Keratinocyte (primary cell): ENCODE data around the gene MC1R. TPM values are rescaled to one million over a fixed set of nuclear protein-coding genes. Genes with fewer than 3 reads are reported as not detected.
A peak's percentile ranks its signal among the peaks of the same experiment; 100 is the strongest.

Source experiments
- DNase-seq: peaks from one replicate; pipeline ENCODE4 v3.0.0-alpha.2; 2011; ENCODE audit warnings: low read depth, missing footprints, low spot score
- FAIRE-seq: peaks from 2 replicates; lab custom pipeline; 2011; peaks lifted over from hg19 to GRCh38; lab: Jason Lieb, UNC
- H2AFZ ChIP-seq: 2 replicates; pipeline ENCODE4 v1.6.0; 2012; ENCODE audit warnings: low read length, control low read depth, inconsistent platforms; ENCODE audit not compliant: control insufficient read depth
- H3K27ac ChIP-seq: 2 replicates; pipeline ENCODE4 v1.5.1; 2011; ENCODE audit warnings: low read length; ENCODE audit not compliant: control insufficient read depth, insufficient read depth
- H3K27me3 ChIP-seq: 3 replicates; pipeline ENCODE4 v1.6.0; 2011; ENCODE audit warnings: low read length; ENCODE audit not compliant: control insufficient read depth, insufficient read depth; ENCODE audit errors: extremely low read depth
- H3K36me3 ChIP-seq, 2 experiments: 2 replicates in 1 of 2; 3 replicates in 1 of 2; pipeline ENCODE4 v1.5.1; 2011; ENCODE audit warnings: low read length in 2 of 2, mild to moderate bottlenecking in 1 of 2; ENCODE audit not compliant: control insufficient read depth in 2 of 2, insufficient read depth in 2 of 2; ENCODE audit errors: extremely low read depth in 1 of 2
- H3K4me1 ChIP-seq: 3 replicates; pipeline ENCODE4 v1.5.1; 2011; ENCODE audit warnings: low read length; ENCODE audit not compliant: control insufficient read depth, insufficient read depth; ENCODE audit errors: extremely low read depth
- H3K4me2 ChIP-seq: 3 replicates; pipeline ENCODE4 v1.6.0; 2011; ENCODE audit warnings: low read depth, low read length; ENCODE audit not compliant: control insufficient read depth, insufficient read depth; ENCODE audit errors: extremely low read depth
- H3K4me3 ChIP-seq, 3 experiments: fragments of 200-600 bp in 1 of 3; sonication (generic) in 1 of 3; 2 replicates in 2 of 3; 3 replicates in 1 of 3; pipeline ENCODE4 v1.5.1; 2011 to 2016; ENCODE audit warnings: low read length in 3 of 3, mild to moderate bottlenecking in 3 of 3, control low read depth in 2 of 3, inconsistent platforms in 1 of 3, low read depth in 1 of 3, mixed read lengths in 1 of 3, mixed run types in 1 of 3, moderate library complexity in 1 of 3; ENCODE audit not compliant: control insufficient read depth in 2 of 3, insufficient read depth in 2 of 3; ENCODE audit errors: extremely low read depth in 1 of 3
- H3K79me2 ChIP-seq: 2 replicates; pipeline ENCODE4 v1.6.0; 2012; ENCODE audit warnings: low read length; ENCODE audit not compliant: control insufficient read depth, insufficient read depth
- H3K9ac ChIP-seq: 3 replicates; pipeline ENCODE4 v1.6.0; 2011; ENCODE audit warnings: low read length; ENCODE audit not compliant: control insufficient read depth, insufficient read depth; ENCODE audit errors: extremely low read depth
- H3K9me1 ChIP-seq: 3 replicates; pipeline ENCODE4 v1.6.0; 2011; ENCODE audit warnings: low read length; ENCODE audit not compliant: control insufficient read depth, insufficient read depth; ENCODE audit errors: extremely low read depth
- H3K9me3 ChIP-seq: 2 replicates; pipeline ENCODE4 v1.5.1; 2012; ENCODE audit warnings: low read depth, low read length; ENCODE audit not compliant: control insufficient read depth
- H4K20me1 ChIP-seq: 3 replicates; pipeline ENCODE4 v1.6.0; 2011; ENCODE audit warnings: low read length; ENCODE audit not compliant: control insufficient read depth, insufficient read depth; ENCODE audit errors: extremely low read depth
- CTCF ChIP-seq, 3 experiments: IDR thresholded peaks in 1 of 3; conservative IDR thresholded peaks in 1 of 3; optimal IDR thresholded peaks in 1 of 3; 2 replicates in 2 of 3; 3 replicates in 1 of 3; pipeline versions ENCODE3 to v1.5.1; 2011; ENCODE audit warnings: low read length in 3 of 3, mild to moderate bottlenecking in 3 of 3, moderate library complexity in 2 of 3, control low read depth in 1 of 3, inconsistent platforms in 1 of 3; ENCODE audit not compliant: insufficient read depth in 2 of 3; ENCODE audit errors: extremely low read depth in 1 of 3
- EZH2 ChIP-seq: IDR thresholded peaks from one replicate; pipeline ENCODE4 v1.6.1; 2012; ENCODE audit warnings: inconsistent platforms, mild to moderate bottlenecking, low read length, moderate library complexity
- dilution Hi-C: fragments of 300-500 bp; cut with MboI; formaldehyde crosslinking; loops from one replicate; pipeline ENCODE4 v1.7.0; 2020; ENCODE audit warnings: low sequenced_read_pairs; ENCODE audit not compliant: extremely low pct_ligation_motif_present
- polyA minus RNA-seq, 3 experiments: library from RNA; depleted of rRNA, polyadenylated mRNA; stranded (reverse); fragments of >200 nt; gene quantifications; 1 replicate in 1 of 3; 2 replicates in 1 of 3; 3 replicates in 1 of 3; pipeline ENCODE4 v1.2.3, GENCODE V29; 2011
- polyA plus RNA-seq, 5 experiments: library from polyadenylated mRNA; depleted of rRNA in 3 of 5; stranded (reverse) in 3 of 5; stranded (forward) in 1 of 5; unstranded in 1 of 5; fragments of >200 nt; gene quantifications; 1 replicate in 1 of 5; 2 replicates in 3 of 5; 3 replicates in 1 of 5; pipeline versions ENCODE4 v1.2.1 to v1.2.3, GENCODE V29; 2011 to 2012; ENCODE audit warnings: missing spikeins in 2 of 5, low read depth in 1 of 5, low replicate concordance in 1 of 5

MC1R gene
- polyA plus RNA-seq: 1.1 to 1.9 TPM (median 1.1 TPM) in 3 replicates
- 0.99 TPM for polyA plus RNA-seq (2011; ENCODE audit: low read depth)
- 0.23 and 0.61 TPM in 2 replicates for polyA plus RNA-seq (2011; cell fraction: cytosol; rRNA removed)
- 8.9 TPM in 2 replicates for polyA plus RNA-seq (2011; cell fraction: nucleus; rRNA removed)
- 0.88 and 1.8 TPM in 2 replicates for polyA plus RNA-seq (2012; ENCODE audit: low replicate concordance)
- 1.2 to 3.1 TPM (median 2.1 TPM) in 3 replicates for polyA minus RNA-seq
- polyA minus RNA-seq (2011; cell fraction: cytosol; rRNA and poly(A)+ RNA removed): 2.1 TPM
- 3.3 and 4.3 TPM in 2 replicates for polyA minus RNA-seq (2011; cell fraction: nucleus; rRNA and poly(A)+ RNA removed)

GRCh38 chr16:89918453-89919347, at the start of gene MC1R:
Gene MC1R, plus strand, starts transcription at chr16:89918862. Its CDS starts 397 bp downstream, at chr16:89919259.
- Histone ChIP-seq H3K4me1 (peaks cover 30% of the 10 kb centered on the region), H3K4me3 (peak within 1 kb of the TSS; percentile 17 to 32 (median 29)), H3K36me3 (no peaks in the 10 kb centered on the region), H3K4me2 (peak within 1 kb of the TSS; percentile 92), H3K9ac (peak within 1 kb of the TSS; percentile 36), H2AFZ (peak within 1 kb of the TSS; percentile 54), H3K27me3 (peaks cover under 1% of the 10 kb centered on the region), H4K20me1 (no peaks in the 10 kb centered on the region), H3K79me2 (no peaks in the 10 kb centered on the region), H3K9me3 (no peaks in the 10 kb centered on the region), H3K9me1 (no peaks in the 10 kb centered on the region), H3K27ac (no peak within 1 kb of the TSS)
- dilution Hi-C loops: no loop called here
- DNase-seq (no peak), FAIRE-seq (no peak)
- TF ChIP-seq EZH2 (no peak), CTCF (optimal IDR thresholded peaks at IDR 0.05 in 1 of 3, IDR thresholded peaks at IDR 0.05 in 1 of 3, conservative IDR thresholded peaks at IDR 0.05 in 1 of 3; ENCODE audit: extremely low read depth in 1 of 3, insufficient read depth in 2 of 3, low read length in 3 of 3) (peak in 2 of 3 experiments; percentile 27 to 29)

GRCh38 chr16:89869911-89870310, 48.8 kb upstream of the MC1R start:
- dilution Hi-C loops: no loop called here
- H3K4me2 ChIP-seq: no peak overlapping the region
- H3K9me1 ChIP-seq: no peaks in the 10 kb centered on the region
- H3K27ac ChIP-seq: no peak overlapping the region
- H3K36me3 ChIP-seq: peaks cover 3% of the 10 kb centered on the region in 2 experiments
- peaks cover 7% of the 10 kb centered on the region for H3K79me2 ChIP-seq
- no peak for TF ChIP-seq CTCF (optimal IDR thresholded peaks at IDR 0.05 in 1 of 3, IDR thresholded peaks at IDR 0.05 in 1 of 3, conservative IDR thresholded peaks at IDR 0.05 in 1 of 3; ENCODE audit: extremely low read depth in 1 of 3, insufficient read depth in 2 of 3, low read length in 3 of 3)
- TF ChIP-seq EZH2: no peak
- no peak overlapping the region for H3K4me3 ChIP-seq
- H4K20me1 ChIP-seq: peaks cover 3% of the 10 kb centered on the region
- H3K9ac ChIP-seq: no peak overlapping the region
- DNase-seq: no peak
- no peak for FAIRE-seq
- peaks cover 14% of the 10 kb centered on the region for H3K4me1 ChIP-seq
- no peak overlapping the region for H2AFZ ChIP-seq
- peaks cover 3% of the 10 kb centered on the region for H3K9me3 ChIP-seq
- no peaks in the 10 kb centered on the region for H3K27me3 ChIP-seq
